Aorta (tissue), 5 donors: ENCODE measurements around the gene GNPTAB. TPM values are rescaled to one million over a fixed set of nuclear protein-coding genes. Genes with fewer than 3 reads are reported as not detected.
A peak's percentile ranks its signal among the peaks of the same experiment; 100 is the strongest.

Experiments
- ATAC-seq: fragments of 200-7000 bp; cut with Tn5 transposase; one replicate; pipeline ENCODE4 v1.9.1; 2022; ENCODE audit warnings: moderate library complexity; ENCODE audit not compliant: low FRiP score
- DNase-seq, 2 donors: peaks; one replicate each; pipeline ENCODE4 v3.0.0-alpha.2; 2020
- H3K27ac ChIP-seq, 2 donors: one replicate each; pipeline ENCODE4 v1.5.1; 2013; ENCODE audit warnings: low read length in 2 of 2, mild to moderate bottlenecking in 2 of 2, moderate library complexity in 2 of 2, control low read depth in 1 of 2, inconsistent platforms in 1 of 2, low read depth in 1 of 2
- H3K27me3 ChIP-seq, 2 donors: one replicate each; pipeline ENCODE4 v1.6.1; 2013; ENCODE audit warnings: control low read depth in 1 of 2, low read length in 1 of 2, mild to moderate bottlenecking in 1 of 2, moderate library complexity in 1 of 2; ENCODE audit not compliant: insufficient read depth in 2 of 2, control insufficient read depth in 1 of 2
- H3K36me3 ChIP-seq, 2 donors: one replicate each; pipeline ENCODE4 v1.6.1; 2013; ENCODE audit warnings: control low read depth in 1 of 2, low read length in 1 of 2, mild to moderate bottlenecking in 1 of 2; ENCODE audit not compliant: insufficient read depth in 2 of 2, control insufficient read depth in 1 of 2
- H3K4me1 ChIP-seq, 2 donors: one replicate each; pipeline ENCODE4 v1.6.1; 2013; ENCODE audit warnings: low read length in 2 of 2, control low read depth in 1 of 2, mild to moderate bottlenecking in 1 of 2, moderate library complexity in 1 of 2; ENCODE audit not compliant: insufficient read depth in 2 of 2, control insufficient read depth in 1 of 2
- H3K4me3 ChIP-seq, 2 donors: one replicate each; pipeline ENCODE4 v1.5.1; 2013; ENCODE audit warnings: low read length in 2 of 2, control low read depth in 1 of 2, mild to moderate bottlenecking in 1 of 2
- H3K9me3 ChIP-seq: one replicate; pipeline ENCODE4 v1.6.1; 2013; ENCODE audit warnings: mild to moderate bottlenecking, low read length; ENCODE audit not compliant: control insufficient read depth
- WGBS, 2 donors: extraction: QIAGEN DNeasy Blood & Tissue Kit; methylation state at CpG; one replicate each; pipeline ENCODE4 v1.1.7; 2013; 5-methylcytosine and 5-hydroxymethylcytosine counted together
- intact Hi-C, 2 donors: fragments of 100-400 bp; cut with DNase I; formaldehyde crosslinking; loops; one replicate each; pipeline versions ENCODE4 v1.14.2 to v1.15.0; 2022
- polyA plus RNA-seq, 2 donors: library from polyadenylated mRNA; stranded (reverse); fragments of 200-250 nt; gene quantifications; one replicate each; pipeline ENCODE4 v1.2.3, GENCODE V29; 2013
- total RNA-seq, 2 donors: library from RNA; stranded (reverse); fragmentation: NEBNext Ultra II Directional; extraction: Animal tissue kit (Norgen Biotek cat#: 25700); gene quantifications; one replicate each; pipeline ENCODE4 v1.2.1, GENCODE V29; 2021
- donor health status: healthy with polysubstance abuse.
- donor health status: Bipolar disorder and iron deficiency.
- donor health status: DM: no; HTN: no; CAD: no.
- donor health status: DM: no; HTN: no; CAD: no.
- donor health status: DM: yes; HTN: yes; CAD: no.

GNPTAB gene
- total and polyA plus RNA-seq, 4 donors = 9.1 to 43.3 (median 19.2) TPM

DNA sequence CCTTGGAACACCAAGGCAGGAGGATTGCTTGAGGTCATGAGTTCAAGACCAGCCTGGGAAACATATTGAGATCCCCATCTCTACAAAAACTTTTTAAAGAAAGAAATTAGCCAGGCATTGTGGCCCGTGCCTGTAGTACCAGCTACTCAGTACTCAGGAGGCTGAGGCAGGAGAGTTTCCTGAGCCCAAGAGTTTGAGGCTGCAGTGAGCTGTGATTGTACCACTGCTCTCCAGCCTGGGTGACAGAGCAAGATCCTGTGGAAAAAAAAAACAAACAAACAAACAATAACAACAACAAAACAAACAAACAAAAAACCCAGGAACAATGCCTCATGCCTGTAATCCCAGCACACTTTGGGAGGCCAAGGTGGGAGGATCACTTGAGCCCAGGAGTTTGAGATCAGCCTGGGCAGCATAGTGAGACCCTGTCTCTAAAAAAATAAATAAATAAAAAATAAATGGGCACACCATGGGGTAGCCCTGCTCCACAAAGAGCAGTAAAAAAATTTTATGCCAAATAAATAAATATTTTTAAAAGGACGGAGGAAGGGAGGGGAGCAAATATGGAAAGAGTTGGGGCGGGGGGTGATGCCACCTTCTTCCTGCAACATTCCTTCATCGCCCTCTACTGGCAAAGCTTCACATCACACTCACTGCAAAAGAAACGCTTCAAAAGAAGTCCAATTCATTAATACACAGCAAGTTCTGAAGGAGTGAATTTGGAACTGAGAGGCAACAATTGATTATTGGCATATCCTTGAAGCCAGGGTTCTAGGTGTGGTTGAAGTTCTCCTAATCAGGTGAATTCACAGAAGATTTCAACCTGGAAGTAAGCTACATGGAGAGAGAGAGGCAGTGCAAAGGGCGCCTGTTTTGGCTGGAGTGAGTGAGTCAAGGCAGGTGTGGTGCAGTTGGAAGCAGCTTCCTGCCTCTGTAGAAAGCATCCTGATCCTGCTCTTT is 8.8 kb upstream of the GNPTAB start:
- DNase-seq (peak in 1 of 2 donors; percentile 67), ATAC-seq (peak; percentile 82)
- Histone ChIP-seq H3K9me3 (no peaks in the 10 kb centered on the region), H3K4me3 (peak overlapping the region in 1 of 2 donors; percentile 8), H3K36me3 (no peaks in the 10 kb centered on the region), H3K4me1 (no peaks in the 10 kb centered on the region), H3K27ac (no peak overlapping the region), H3K27me3 (no peaks in the 10 kb centered on the region)
- intact Hi-C loops = loop anchor here (2.0 kb wide), 1 partner anchor 67 kb away; no protein-coding TSS in a partner anchor
- 29 to 32% methylated on average over 6 of the region's 6 CpGs for WGBS, 2 donors

GRCh38 chr12:101838628-101839323 is 8.0 kb upstream of the GNPTAB start:
- Histone ChIP-seq H3K27me3 (no peaks in the 10 kb centered on the region), H3K27ac (no peak overlapping the region), H3K4me1 (no peaks in the 10 kb centered on the region), H3K9me3 (no peaks in the 10 kb centered on the region), H3K4me3 (no peak overlapping the region), H3K36me3 (no peaks in the 10 kb centered on the region)
- DNase-seq (no peak), ATAC-seq (no peak)
- intact Hi-C loops = no loop called here
- WGBS, 2 donors = 78 to 89% methylated on average over 3 of the region's 3 CpGs

GRCh38 chr12:101832030-101832429 is 1.3 kb upstream of the GNPTAB start:
- peaks cover 0 to 1% of the 10 kb centered on the region in 2 donors for H3K4me1 ChIP-seq
- no peaks in the 10 kb centered on the region for H3K27me3 ChIP-seq
- H3K4me3 ChIP-seq = no peak overlapping the region
- WGBS, 2 donors = 80 to 81% methylated on average over 1 of the region's 1 CpG
- H3K27ac ChIP-seq = no peak overlapping the region
- intact Hi-C loops = no loop called here
- no peaks in the 10 kb centered on the region for H3K36me3 ChIP-seq
- no peak for ATAC-seq
- H3K9me3 ChIP-seq = no peaks in the 10 kb centered on the region
- DNase-seq = no peak

DNA sequence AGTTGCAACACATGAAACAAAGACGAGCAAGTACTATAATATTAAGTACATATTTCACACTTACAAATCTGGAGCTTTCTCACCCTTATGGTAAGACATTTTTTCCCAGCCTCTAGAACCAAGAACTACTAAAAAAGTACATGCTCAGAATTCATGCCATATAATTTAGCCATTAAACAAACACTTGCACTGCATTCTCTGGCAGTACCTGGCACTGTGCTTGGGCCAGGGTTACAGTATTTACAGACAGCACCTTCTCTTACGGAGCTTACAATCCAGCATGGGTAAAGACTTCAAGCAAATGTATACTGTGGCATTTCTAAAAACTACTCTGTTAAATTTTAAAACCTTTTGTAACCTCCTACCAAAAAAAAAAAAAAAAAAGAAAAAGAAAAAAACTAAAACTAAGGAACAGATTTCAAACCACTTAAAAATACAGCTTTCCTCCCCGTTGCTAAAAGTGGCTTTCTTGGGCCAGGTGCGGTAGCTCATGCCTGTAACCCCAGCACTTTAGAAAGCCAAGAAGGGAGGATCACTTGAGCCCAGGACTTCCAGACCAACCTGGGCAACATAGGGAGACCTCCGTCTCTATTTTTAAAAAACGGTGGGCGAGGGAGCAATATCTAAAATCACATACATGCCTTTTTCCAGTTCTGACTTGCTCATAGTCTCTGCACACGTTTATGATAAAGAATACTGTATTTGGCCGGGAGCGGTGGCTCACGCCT is 956 bp downstream of the GNPTAB start:
- H3K27ac ChIP-seq = peak overlapping the region in 1 of 2 donors; percentile 85
- no peak for ATAC-seq
- WGBS, 2 donors = 2 to 3% methylated on average over 11 of the region's 11 CpGs
- peak overlapping the region; percentile 67 to 100 for H3K4me3 ChIP-seq
- H3K27me3 ChIP-seq = no peaks in the 10 kb centered on the region
- H3K4me1 ChIP-seq = peaks cover 1 to 2% of the 10 kb centered on the region in 2 donors
- intact Hi-C loops = loop anchor here (1.0 to 5.0 kb wide), 2 partner anchors 38 to 61 kb away; no protein-coding TSS in a partner anchor
- no peaks in the 10 kb centered on the region for H3K36me3 ChIP-seq
- DNase-seq = no peak
- no peaks in the 10 kb centered on the region for H3K9me3 ChIP-seq

DNA sequence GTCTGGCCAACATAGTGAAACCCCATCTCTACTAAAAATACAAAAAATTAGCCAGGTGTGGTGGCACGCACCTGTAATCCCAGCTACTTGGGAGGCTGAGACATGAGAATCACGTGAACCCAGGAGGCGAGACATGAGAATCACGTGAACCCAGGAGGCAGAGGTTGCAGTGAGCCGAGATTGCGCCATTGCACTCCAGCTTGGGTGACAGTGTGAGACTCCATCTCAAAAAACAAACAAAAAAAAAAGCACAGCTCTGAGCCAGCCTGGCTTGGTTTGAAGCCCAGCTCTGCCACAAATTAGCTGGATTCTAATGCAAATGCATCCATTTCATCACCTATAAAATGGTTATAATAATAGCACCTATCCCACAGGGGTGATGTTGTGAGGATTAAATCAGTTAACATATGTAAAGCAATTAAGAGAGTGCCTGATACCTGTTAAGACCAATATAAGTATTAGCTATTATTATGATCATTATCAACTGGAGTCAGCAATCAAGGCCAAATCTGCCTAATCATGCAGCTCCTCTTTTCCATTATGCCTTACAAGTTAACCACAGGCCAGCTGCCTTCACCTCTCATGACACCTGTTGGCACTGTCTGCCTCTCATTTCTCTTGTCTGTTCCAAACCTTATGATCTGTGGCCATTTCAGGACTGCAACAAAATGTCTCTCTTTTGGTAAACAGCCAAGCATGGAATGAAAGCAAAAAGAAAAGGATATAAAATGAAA is 2.1 kb downstream of the GNPTAB start:
- no peak for DNase-seq
- ATAC-seq = no peak
- no peak overlapping the region for H3K27ac ChIP-seq

DNA sequence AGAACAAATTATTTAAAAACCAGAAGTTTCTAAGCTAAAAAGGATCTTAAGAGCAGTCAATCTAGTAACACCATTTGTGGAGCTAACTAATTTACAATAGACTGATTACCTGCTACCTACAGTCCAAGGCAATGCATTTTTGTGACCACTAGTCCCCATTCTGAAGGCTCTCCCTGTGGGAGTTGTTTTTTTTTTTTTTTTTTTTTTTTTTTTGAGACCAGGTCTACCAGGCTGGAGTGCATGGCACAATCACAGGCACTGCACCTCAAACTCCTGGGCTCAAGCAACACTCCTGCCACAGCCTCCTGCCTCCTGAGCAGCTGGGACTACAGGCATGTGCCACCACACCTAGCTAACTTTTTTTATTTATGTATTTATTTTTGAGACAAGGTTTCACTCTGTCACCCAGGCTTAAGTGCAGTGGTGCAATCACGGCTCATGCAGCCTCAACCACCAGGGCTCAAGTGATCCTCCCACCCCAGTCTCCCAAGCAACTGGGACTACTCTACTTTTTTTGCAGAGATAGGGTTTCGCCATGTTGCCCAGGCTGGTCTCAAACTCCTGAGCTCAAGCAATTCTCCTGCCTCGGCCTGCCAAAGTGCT is 3.9 kb downstream of the GNPTAB start:
- no peaks in the 10 kb centered on the region for H3K36me3 ChIP-seq
- H3K4me1 ChIP-seq = peaks cover 1 to 2% of the 10 kb centered on the region in 2 donors
- intact Hi-C loops = loop anchor here in 1 of 2 donors (5.0 kb wide), 1 partner anchor 35 kb away; no protein-coding TSS in a partner anchor

More for the DNA sequence above, 2.1 kb downstream of the GNPTAB start:
- 97% methylated on average over 6 of the region's 6 CpGs for WGBS, 2 donors
- H3K4me1 ChIP-seq = peaks cover 1 to 2% of the 10 kb centered on the region in 2 donors
- H3K9me3 ChIP-seq = no peaks in the 10 kb centered on the region
- intact Hi-C loops = loop anchor here in 1 of 2 donors (5.0 kb wide), 1 partner anchor 36 kb away; no protein-coding TSS in a partner anchor
- no peaks in the 10 kb centered on the region for H3K36me3 ChIP-seq
- no peak overlapping the region for H3K4me3 ChIP-seq
- H3K27me3 ChIP-seq = no peaks in the 10 kb centered on the region

GRCh38 chr12:101824831-101825230 is 5.9 kb downstream of the GNPTAB start:
- WGBS, 2 donors = 82% methylated on average over 2 of the region's 2 CpGs
- DNase-seq = no peak
- H3K9me3 ChIP-seq = no peaks in the 10 kb centered on the region
- no peak for ATAC-seq
- intact Hi-C loops = loop anchor here in 1 of 2 donors (5.0 kb wide), 1 partner anchor 33 kb away; no protein-coding TSS in a partner anchor
- H3K4me1 ChIP-seq = peaks cover 0 to 2% of the 10 kb centered on the region in 2 donors
- H3K27me3 ChIP-seq = no peaks in the 10 kb centered on the region
- H3K4me3 ChIP-seq = no peak overlapping the region
- H3K27ac ChIP-seq = no peak overlapping the region
- H3K36me3 ChIP-seq = no peaks in the 10 kb centered on the region

More for the DNA sequence above, 3.9 kb downstream of the GNPTAB start:
- DNase-seq (no peak), ATAC-seq (no peak)
- no peak overlapping the region for H3K4me3 ChIP-seq
- H3K9me3 ChIP-seq = no peaks in the 10 kb centered on the region
- 96 to 98% methylated on average over 3 of the region's 3 CpGs for WGBS, 2 donors
- no peaks in the 10 kb centered on the region for H3K27me3 ChIP-seq
- no peak overlapping the region for H3K27ac ChIP-seq
